SK-N-SH treated with all-trans-retinoic acid at 6 μM for 48 hours (cell line): ENCODE measurements around the gene SETD1A.
A peak's percentile ranks its signal among the peaks of the same experiment; 100 is the strongest.

ENCODE experiments used
- ATAC-seq: fragments of 200-7000 bp; cut with Tn5 transposase; 3 replicates; pipeline ENCODE4 v1.9.1; 2020; ENCODE audit warnings: mild to moderate bottlenecking, moderate library complexity
- ARNTL ChIP-seq: fragments of 450-650 bp; formaldehyde crosslinking; IDR thresholded peaks from 2 replicates; pipeline ENCODE4 v1.5.0; 2020; ENCODE audit warnings: low read depth, mild to moderate bottlenecking, moderate library complexity, borderline replicate concordance
- CREB5 ChIP-seq: fragments of 250-450 bp; sonication (Bioruptor Pico); IDR thresholded peaks from 2 replicates; pipeline ENCODE4 v1.5.1; 2020; ENCODE audit warnings: low read depth, mild to moderate bottlenecking, moderate library complexity
- CSDC2 ChIP-seq: fragments of 250-450 bp; sonication (Bioruptor Pico); IDR thresholded peaks from 2 replicates; pipeline ENCODE4 v1.5.0; 2020; ENCODE audit warnings: mild to moderate bottlenecking, moderate library complexity
- CSRNP3 ChIP-seq: fragments of 250-450 bp; sonication (Bioruptor Pico); IDR thresholded peaks from 2 replicates; pipeline ENCODE4 v1.5.1; 2021; ENCODE audit warnings: mild to moderate bottlenecking, moderate library complexity
- ESRRG ChIP-seq: fragments of 250-450 bp; sonication (Bioruptor Pico); IDR thresholded peaks from 2 replicates; pipeline ENCODE4 v1.6.1; 2021; ENCODE audit warnings: mild to moderate bottlenecking
- OSR1 ChIP-seq: fragments of 250-450 bp; sonication (Bioruptor Pico); IDR thresholded peaks from 2 replicates; pipeline ENCODE4 v1.8.0; 2022; ENCODE audit warnings: moderate library complexity, mild to moderate bottlenecking, inconsistent platforms
- PATZ1 ChIP-seq: fragments of 250-450 bp; sonication (Bioruptor Pico); IDR thresholded peaks from 2 replicates; pipeline ENCODE4 v1.8.0; 2020; ENCODE audit warnings: mild to moderate bottlenecking, moderate library complexity, borderline replicate concordance
- POU6F1 ChIP-seq: fragments of 250-450 bp; sonication (Bioruptor Pico); IDR thresholded peaks from 2 replicates; pipeline ENCODE4 v1.8.0; 2021; ENCODE audit warnings: low read depth, mild to moderate bottlenecking, moderate library complexity, borderline replicate concordance
- PPARA ChIP-seq: fragments of 250-450 bp; sonication (Bioruptor Pico); IDR thresholded peaks from 2 replicates; pipeline ENCODE4 v1.5.0; 2020; ENCODE audit warnings: mild to moderate bottlenecking, borderline replicate concordance
- RARB ChIP-seq: fragments of 250-450 bp; sonication (Bioruptor Pico); IDR thresholded peaks from 2 replicates; pipeline ENCODE4 v1.8.0; 2021; ENCODE audit warnings: mild to moderate bottlenecking, moderate library complexity
- TOX ChIP-seq: fragments of 250-450 bp; sonication (Bioruptor Pico); IDR thresholded peaks from 2 replicates; pipeline ENCODE4 v1.8.0; 2021; ENCODE audit warnings: mild to moderate bottlenecking, moderate library complexity, borderline replicate concordance
- TSHZ2 ChIP-seq: fragments of 250-450 bp; sonication (Bioruptor Pico); IDR thresholded peaks from 2 replicates; pipeline ENCODE4 v1.5.0; 2020; ENCODE audit warnings: mild to moderate bottlenecking, moderate library complexity
- ZC3H10 ChIP-seq: fragments of 250-450 bp; sonication (Bioruptor Pico); IDR thresholded peaks from 2 replicates; pipeline ENCODE4 v1.5.1; 2021; ENCODE audit warnings: mild to moderate bottlenecking, moderate library complexity
- ZFP3 ChIP-seq: fragments of 250-450 bp; sonication (Bioruptor Pico); IDR thresholded peaks from 2 replicates; pipeline ENCODE4 v1.5.0; 2020; ENCODE audit warnings: mild to moderate bottlenecking, moderate library complexity
- ZFP30 ChIP-seq: fragments of 450-650 bp; formaldehyde crosslinking; IDR thresholded peaks from 2 replicates; pipeline ENCODE4 v1.5.0; 2022; ENCODE audit warnings: mild to moderate bottlenecking, moderate library complexity
- ZNF565 ChIP-seq: fragments of 450-650 bp; formaldehyde crosslinking; conservative IDR thresholded peaks from 2 replicates; pipeline ENCODE4 v1.5.0; 2020; ENCODE audit warnings: low read depth, mild to moderate bottlenecking, moderate library complexity
- ZNF70 ChIP-seq: fragments of 450-650 bp; formaldehyde crosslinking; IDR thresholded peaks from 2 replicates; pipeline ENCODE4 v1.5.0; 2020; ENCODE audit warnings: mild to moderate bottlenecking, moderate library complexity
- ZNF8 ChIP-seq: fragments of 450-650 bp; formaldehyde crosslinking; IDR thresholded peaks from 2 replicates; pipeline ENCODE4 v1.5.0; 2020; ENCODE audit warnings: mild to moderate bottlenecking, moderate library complexity

Gene SETD1A

GRCh38 chr16:30954993-30955392 is 2.6 kb upstream of the SETD1A start:
- ATAC-seq: no peak
- no peak for TF ChIP-seq OSR1 (CRISPR knock-in tag)
- no peak for TF ChIP-seq TSHZ2 (CRISPR knock-in tag)
- no peak for TF ChIP-seq RARB
- TF ChIP-seq POU6F1 (CRISPR knock-in tag): no peak
- no peak for TF ChIP-seq ZNF565 (CRISPR knock-in tag)
- TF ChIP-seq TOX (CRISPR knock-in tag): no peak
- TF ChIP-seq ESRRG: no peak
- no peak for TF ChIP-seq ARNTL (CRISPR knock-in tag)
- TF ChIP-seq ZFP30 (CRISPR knock-in tag): no peak
- TF ChIP-seq PPARA (CRISPR knock-in tag): no peak
- TF ChIP-seq ZFP3 (CRISPR knock-in tag): no peak
- no peak for TF ChIP-seq ZNF8 (CRISPR knock-in tag)
- TF ChIP-seq ZC3H10 (CRISPR knock-in tag): no peak
- no peak for TF ChIP-seq ZNF70 (CRISPR knock-in tag)
- no peak for TF ChIP-seq CREB5 (CRISPR knock-in tag)
- no peak for TF ChIP-seq PATZ1 (CRISPR knock-in tag)
- TF ChIP-seq CSRNP3 (CRISPR knock-in tag): no peak

- peak; percentile 79 for ATAC-seq
- TF ChIP-seq CSDC2 (CRISPR knock-in tag) (no peak), POU6F1 (CRISPR knock-in tag) (no peak), CSRNP3 (CRISPR knock-in tag) (0 out of 2 replicates have a peak, but pooled peaks have one; percentile 6), ZC3H10 (CRISPR knock-in tag) (peak; percentile 66), ZNF70 (CRISPR knock-in tag) (no peak), ZNF565 (CRISPR knock-in tag) (no peak), CREB5 (CRISPR knock-in tag) (no peak), RARB (no peak), ZFP3 (CRISPR knock-in tag) (no peak)
- TF ChIP-seq, all 23 proteins: peak for 2
Observed at GRCh38 chr16:30956601-30957455, 726 bp upstream of the SETD1A start.
